CD4-positive, alpha-beta memory T cell (primary cell): ENCODE measurements around the gene RCN2. TPM values are rescaled to one million over a fixed set of nuclear protein-coding genes. Genes with fewer than 3 reads are reported as not detected.

Experiments used
- CTCF ChIA-PET: fragments of 350-600 bp; sonication (Branson Sonifier 250); formaldehyde crosslinking; loops from one replicate; lab custom pipeline; 2021; ENCODE audit warnings: inconsistent platforms; ENCODE audit not compliant: partially characterized antibody; lab: Charles Lee
- POLR2A ChIA-PET: fragments of 350-600 bp; sonication (Branson Sonifier 250); formaldehyde crosslinking; loops from one replicate; lab custom pipeline; 2021; ENCODE audit not compliant: partially characterized antibody; lab: Charles Lee
- DNase-seq, 5 donors: peaks; one replicate each; pipeline versions ENCODE4 v3.0.0 to v3.0.0-alpha.2; 2020 to 2022; ENCODE audit warnings: mixed read lengths in 1 of 5
- H3K27ac ChIP-seq: one replicate; pipeline ENCODE4 v1.7.0; 2013; ENCODE audit warnings: low read depth, low read length
- H3K27me3 ChIP-seq: 2 replicates; pipeline ENCODE4 v1.7.0; 2013; ENCODE audit warnings: mild to moderate bottlenecking, low read length, moderate library complexity; ENCODE audit not compliant: insufficient read depth
- H3K36me3 ChIP-seq: 2 replicates; pipeline ENCODE4 v1.7.0; 2013; ENCODE audit warnings: mild to moderate bottlenecking, low read length, moderate library complexity; ENCODE audit not compliant: insufficient read depth
- H3K4me1 ChIP-seq: 2 replicates; pipeline ENCODE4 v1.7.0; 2013; ENCODE audit warnings: mild to moderate bottlenecking, low read length, moderate library complexity; ENCODE audit not compliant: insufficient read depth
- H3K4me3 ChIP-seq, 2 donors: one replicate each; pipeline ENCODE4 v1.7.0; 2013; ENCODE audit warnings: low read length in 2 of 2, mild to moderate bottlenecking in 1 of 2
- H3K9me3 ChIP-seq, 2 donors: one replicate each; pipeline ENCODE4 v1.7.0; 2013; ENCODE audit warnings: low read length in 2 of 2, control low read depth in 1 of 2; ENCODE audit not compliant: control insufficient read depth in 1 of 2
- H3K27ac Mint-ChIP-seq, 7 donors: one replicate each; pipeline ENCODE4 v1.8.0; 2020 to 2021; ENCODE audit warnings: mixed read lengths in 7 of 7, mild to moderate bottlenecking in 6 of 7, inconsistent platforms in 3 of 7, moderate library complexity in 3 of 7
- H3K27me3 Mint-ChIP-seq, 2 donors: one replicate each; pipeline ENCODE4 v1.8.0; 2020 to 2021; ENCODE audit warnings: mixed read lengths in 2 of 2
- H3K36me3 Mint-ChIP-seq, 2 donors: one replicate each; pipeline ENCODE4 v1.8.0; 2020 to 2021; ENCODE audit warnings: mixed read lengths in 2 of 2, inconsistent platforms in 1 of 2, mild to moderate bottlenecking in 1 of 2
- H3K4me1 Mint-ChIP-seq, 4 donors: one replicate each; pipeline ENCODE4 v1.8.0; 2020 to 2021; ENCODE audit warnings: mixed read lengths in 4 of 4, mild to moderate bottlenecking in 1 of 4
- H3K4me3 Mint-ChIP-seq, 8 donors: one replicate each; pipeline ENCODE4 v1.8.0; 2020 to 2021; ENCODE audit warnings: mixed read lengths in 8 of 8, mild to moderate bottlenecking in 7 of 8, moderate library complexity in 6 of 8, inconsistent platforms in 3 of 8
- H3K9me3 Mint-ChIP-seq, 8 donors: one replicate each; pipeline ENCODE4 v1.8.0; 2020 to 2021; ENCODE audit warnings: mixed read lengths in 8 of 8, mild to moderate bottlenecking in 5 of 8, inconsistent platforms in 3 of 8, moderate library complexity in 1 of 8
- intact Hi-C: fragments of 100-400 bp; cut with micrococcal nuclease; formaldehyde crosslinking; loops from one replicate; pipeline ENCODE4 v1.15.1; 2023
- polyA plus RNA-seq, 2 donors: library from polyadenylated mRNA; unstranded; fragments of 300-500 nt; fragmentation: Illumina TruSeq; gene quantifications; one replicate each; pipeline ENCODE4 v1.2.3, GENCODE V29; 2021
- total RNA-seq, 2 experiments: library from RNA; stranded (reverse); gene quantifications; one replicate each; pipeline ENCODE4 v1.2.3, GENCODE V29; 2021

RCN2 gene
- total and polyA plus RNA-seq, 4 experiments from 2014 or later, result 28.4 to 46.5 (median 34.2) TPM

DNA sequence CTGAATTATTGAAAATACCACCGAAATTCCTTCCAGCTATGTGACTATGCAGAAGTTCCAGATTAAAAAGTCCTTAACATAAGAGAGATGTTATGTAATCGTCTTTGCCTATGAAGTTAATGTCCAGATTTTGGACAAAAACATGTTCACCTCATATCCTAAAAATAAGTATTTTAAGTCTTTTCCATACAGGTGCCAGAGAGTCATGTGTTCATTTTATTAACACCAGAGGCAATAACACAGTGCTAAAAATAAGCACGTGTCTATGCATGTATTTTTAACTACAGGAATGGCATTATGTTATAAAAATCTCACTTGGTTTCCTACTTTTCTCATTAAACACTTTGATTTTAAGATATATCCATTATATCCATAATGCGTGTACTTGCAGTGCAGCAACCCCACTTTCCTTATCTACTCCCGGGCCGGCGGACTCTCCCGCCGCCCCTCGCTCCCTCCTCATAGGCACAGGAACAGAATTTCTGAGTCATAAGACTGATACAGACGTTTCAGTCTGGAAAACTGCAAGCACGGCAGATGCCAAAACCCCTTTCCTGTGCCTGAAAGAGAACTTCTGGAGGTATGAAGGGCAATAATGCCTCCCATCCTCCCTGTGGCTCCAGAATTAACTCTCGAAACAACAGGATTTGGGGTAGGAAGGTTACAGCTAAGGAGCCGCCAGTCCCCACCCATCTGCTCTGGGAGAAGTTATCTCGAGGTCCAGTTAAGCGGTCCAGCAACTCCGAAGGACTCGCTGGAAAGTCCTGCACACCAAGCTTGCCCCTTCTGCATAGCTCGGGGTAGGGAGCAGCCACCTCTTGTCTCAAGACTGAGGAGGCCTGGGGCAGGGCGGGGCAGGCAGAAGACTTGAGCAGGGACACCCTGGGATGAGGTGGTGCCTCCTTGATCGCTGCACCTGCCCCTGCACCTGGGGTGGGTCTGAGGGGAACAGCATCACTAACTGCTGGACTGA, 41.1 kb downstream of the RCN2 start:
- no peaks in the 10 kb centered on the region for H3K9me3 ChIP-seq
- no peaks in the 10 kb centered on the region for H3K36me3 Mint-ChIP-seq
- ChIA-PET CTCF (interaction anchor here (0.8 to 7.3 kb wide), 27 partner anchors 11 to 571 kb away, joined by 3 to 65 read pairs (median 6); partner anchors contain the start of gene PSTPIP1), POLR2A (interaction anchor here (1.0 to 2.5 kb wide), 7 partner anchors 21 to 68 kb away, joined by 3 to 10 read pairs (median 7); no protein-coding TSS in a partner anchor)
- no peaks in the 10 kb centered on the region for H3K4me1 ChIP-seq
- H3K4me1 Mint-ChIP-seq, result peaks cover 4 to 13% (median 8%) of the 10 kb centered on the region in 4 donors
- DNase-seq, result no peak
- peaks cover 0 to 1% (median 0%) of the 10 kb centered on the region in 8 donors for H3K9me3 Mint-ChIP-seq
- no peak overlapping the region for H3K27ac ChIP-seq
- no peaks in the 10 kb centered on the region for H3K27me3 Mint-ChIP-seq
- H3K4me3 Mint-ChIP-seq, result no peak overlapping the region
- H3K27ac Mint-ChIP-seq, result no peak overlapping the region
- intact Hi-C loops, result loop anchor here (2.0 to 5.0 kb wide), 3 partner anchors 24 to 145 kb away; no protein-coding TSS in a partner anchor
- no peak overlapping the region for H3K4me3 ChIP-seq
- no peaks in the 10 kb centered on the region for H3K27me3 ChIP-seq
- no peaks in the 10 kb centered on the region for H3K36me3 ChIP-seq

DNA sequence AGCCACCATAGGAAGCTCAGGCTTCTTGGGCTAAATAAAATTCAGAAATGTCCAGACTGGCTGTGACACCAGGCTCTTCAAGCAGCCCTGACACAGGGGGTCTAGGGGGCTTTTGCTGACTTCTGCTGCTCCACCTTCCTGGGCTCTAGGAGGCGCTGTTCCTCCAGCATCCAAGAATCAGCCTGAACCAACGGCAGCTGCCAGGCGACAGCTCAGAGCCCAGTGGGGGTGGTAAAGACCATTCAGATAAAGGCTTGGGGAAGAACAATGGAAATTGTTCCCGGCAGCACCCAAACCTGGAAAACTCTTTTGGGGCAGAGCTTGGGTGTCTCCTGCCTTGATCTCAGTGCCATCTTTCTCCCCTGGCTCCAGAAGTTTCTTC, 41.8 kb downstream of the RCN2 start:
- no peaks in the 10 kb centered on the region for H3K27me3 ChIP-seq
- intact Hi-C loops, result loop anchor here (2.0 to 5.0 kb wide), 3 partner anchors 23 to 144 kb away; no protein-coding TSS in a partner anchor
- no peak overlapping the region for H3K27ac ChIP-seq
- Mint-ChIP-seq H3K4me1 (peaks cover 4 to 13% (median 8%) of the 10 kb centered on the region in 4 donors), H3K4me3 (no peak overlapping the region), H3K9me3 (peaks cover 0 to 4% (median 0%) of the 10 kb centered on the region in 8 donors), H3K27me3 (no peaks in the 10 kb centered on the region), H3K36me3 (no peaks in the 10 kb centered on the region), H3K27ac (peak overlapping the region in 2 of 7 donors; percentile 29 to 41)
- POLR2A ChIA-PET, result interaction anchor here (1.0 to 2.5 kb wide), 7 partner anchors 21 to 67 kb away, joined by 3 to 10 read pairs (median 7); no protein-coding TSS in a partner anchor
- no peaks in the 10 kb centered on the region for H3K9me3 ChIP-seq
- no peaks in the 10 kb centered on the region for H3K36me3 ChIP-seq
- DNase-seq, result peak; percentile 50 to 67 (median 61)
- CTCF ChIA-PET, result interaction anchor here (0.7 to 7.3 kb wide), 31 partner anchors 10 to 570 kb away, joined by 3 to 65 read pairs (median 5); partner anchors contain the start of gene PSTPIP1
- H3K4me1 ChIP-seq, result no peaks in the 10 kb centered on the region
- no peak overlapping the region for H3K4me3 ChIP-seq

DNA sequence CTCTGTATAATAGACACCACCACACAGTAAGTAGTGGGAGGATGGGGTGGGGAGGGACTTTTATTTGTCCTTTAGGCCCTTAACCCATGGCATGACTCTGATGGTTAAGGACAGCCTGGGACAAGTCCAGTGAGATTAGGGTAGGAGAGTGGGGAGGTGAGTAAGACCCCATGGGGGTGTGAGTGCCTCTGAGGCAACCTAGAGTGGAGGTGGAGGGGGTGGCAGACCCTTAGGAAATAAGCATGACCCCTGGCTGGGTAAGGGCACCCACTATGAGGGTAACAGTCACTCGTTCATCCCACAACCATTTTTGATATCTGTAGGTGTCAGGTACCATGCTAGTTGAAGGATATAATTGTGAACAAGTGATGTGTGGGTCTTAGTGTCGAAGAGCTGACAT, 42.4 kb downstream of the RCN2 start:
- POLR2A ChIA-PET, result interaction anchor here (0.7 to 2.5 kb wide), 9 partner anchors 20 to 67 kb away, joined by 3 to 10 read pairs (median 5); no protein-coding TSS in a partner anchor

DNA sequence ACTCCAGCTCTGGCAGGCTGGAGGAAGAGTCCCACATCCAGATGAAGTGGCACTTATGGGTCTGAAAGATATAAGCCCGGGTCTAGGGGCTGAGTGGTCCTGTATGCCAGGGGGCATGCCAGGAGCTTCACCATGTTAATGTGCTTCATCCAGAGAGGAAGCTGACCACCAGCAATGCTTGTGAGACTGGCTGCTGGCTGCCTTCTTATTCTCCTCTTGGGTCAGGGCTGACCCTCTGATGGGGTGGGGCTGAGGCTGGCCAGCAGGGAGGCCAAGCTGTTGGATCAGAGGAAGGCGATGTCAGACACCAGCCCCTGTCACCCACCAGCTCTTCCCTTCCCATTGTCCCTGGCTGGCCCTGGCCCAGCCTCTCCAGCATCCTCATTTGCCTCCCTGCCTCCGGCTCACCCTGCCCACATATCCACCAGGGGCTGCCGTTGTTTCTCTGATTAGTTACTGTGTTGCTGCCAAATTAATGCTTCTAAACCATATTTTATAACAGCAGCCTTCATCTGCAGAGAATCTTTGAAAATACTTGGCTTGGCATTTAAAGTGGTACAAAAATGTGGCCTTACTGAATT, 43.0 kb downstream of the RCN2 start:
- H3K27me3 Mint-ChIP-seq, result no peaks in the 10 kb centered on the region
- Histone ChIP-seq H3K27me3 (no peaks in the 10 kb centered on the region), H3K36me3 (no peaks in the 10 kb centered on the region), H3K9me3 (no peaks in the 10 kb centered on the region), H3K4me1 (no peaks in the 10 kb centered on the region), H3K27ac (no peak overlapping the region), H3K4me3 (no peak overlapping the region)
- peaks cover 4 to 13% (median 8%) of the 10 kb centered on the region in 4 donors for H3K4me1 Mint-ChIP-seq
- no peak overlapping the region for H3K4me3 Mint-ChIP-seq
- DNase-seq, result no peak
- H3K27ac Mint-ChIP-seq, result peak overlapping the region in 2 of 7 donors; percentile 52
- intact Hi-C loops, result loop anchor here (5.0 kb wide), 1 partner anchor 143 kb away; no protein-coding TSS in a partner anchor
- ChIA-PET POLR2A (interaction anchor here (0.7 to 2.5 kb wide), 6 partner anchors 19 to 29 kb away, joined by 3 to 10 read pairs (median 4); no protein-coding TSS in a partner anchor), CTCF (interaction anchor here (1.0 to 7.3 kb wide), 16 partner anchors 13 to 569 kb away, joined by 3 to 65 read pairs (median 9); partner anchors contain the start of gene PSTPIP1)
- H3K9me3 Mint-ChIP-seq, result peaks cover 0 to 3% (median 0%) of the 10 kb centered on the region in 8 donors
- no peaks in the 10 kb centered on the region for H3K36me3 Mint-ChIP-seq

More for the DNA sequence above, 42.4 kb downstream of the RCN2 start:
- no peak overlapping the region for H3K4me3 ChIP-seq
- no peaks in the 10 kb centered on the region for H3K4me1 ChIP-seq
- CTCF ChIA-PET, result interaction anchor here (0.7 to 7.3 kb wide), 30 partner anchors 9 to 569 kb away, joined by 3 to 65 read pairs (median 6); partner anchors contain the start of gene PSTPIP1
- intact Hi-C loops, result loop anchor here (2.0 to 5.0 kb wide), 3 partner anchors 23 to 143 kb away; no protein-coding TSS in a partner anchor
- no peak overlapping the region for H3K27ac ChIP-seq
- Mint-ChIP-seq H3K4me3 (no peak overlapping the region), H3K27me3 (no peaks in the 10 kb centered on the region), H3K36me3 (no peaks in the 10 kb centered on the region), H3K27ac (peak overlapping the region in 2 of 7 donors; percentile 29 to 41), H3K9me3 (peaks cover 0 to 3% (median 0%) of the 10 kb centered on the region in 8 donors), H3K4me1 (peaks cover 4 to 13% (median 8%) of the 10 kb centered on the region in 4 donors)
- H3K9me3 ChIP-seq, result no peaks in the 10 kb centered on the region
- no peaks in the 10 kb centered on the region for H3K27me3 ChIP-seq
- H3K36me3 ChIP-seq, result no peaks in the 10 kb centered on the region
- no peak for DNase-seq

DNA sequence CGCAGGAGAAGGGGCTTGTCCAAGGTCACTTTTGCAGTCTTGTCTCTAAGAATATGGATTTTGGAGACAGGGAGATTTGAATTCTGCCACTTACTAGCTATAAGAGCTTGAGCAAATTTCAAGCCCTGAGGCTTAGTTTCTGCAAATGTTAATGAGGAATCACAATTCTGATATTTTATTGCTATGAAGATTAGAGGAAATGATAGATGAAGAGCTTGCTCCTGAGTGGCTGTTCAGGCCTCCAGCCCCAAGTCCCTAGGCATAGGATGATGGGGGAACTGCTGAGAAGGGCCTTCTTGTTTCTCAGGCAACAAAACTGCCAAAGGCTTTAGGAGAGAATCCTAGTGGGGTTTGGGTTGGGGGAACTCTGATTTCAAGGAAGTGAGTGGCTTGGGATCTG, 44.6 kb downstream of the RCN2 start:
- H3K36me3 ChIP-seq, result no peaks in the 10 kb centered on the region
- no peak overlapping the region for H3K4me3 ChIP-seq
- DNase-seq, result no peak
- no peak overlapping the region for H3K27ac ChIP-seq
- Mint-ChIP-seq H3K4me1 (peaks cover 4 to 13% (median 8%) of the 10 kb centered on the region in 4 donors), H3K36me3 (no peaks in the 10 kb centered on the region), H3K27me3 (no peaks in the 10 kb centered on the region), H3K27ac (peak overlapping the region in 1 of 7 donors; percentile 2), H3K9me3 (peaks cover 0 to 3% (median 0%) of the 10 kb centered on the region in 8 donors), H3K4me3 (no peak overlapping the region)
- ChIA-PET POLR2A (interaction anchor here (1.4 kb wide), 1 partner anchor 19 kb away, joined by 3 read pairs; the partner anchor contains the start of gene PSTPIP1), CTCF (interaction anchor here (0.7 to 7.3 kb wide), 6 partner anchors 12 to 567 kb away, joined by 3 to 65 read pairs (median 6); partner anchors contain the start of gene PSTPIP1)
- H3K4me1 ChIP-seq, result no peaks in the 10 kb centered on the region
- no peaks in the 10 kb centered on the region for H3K9me3 ChIP-seq
- intact Hi-C loops, result no loop called here
- H3K27me3 ChIP-seq, result no peaks in the 10 kb centered on the region

DNA sequence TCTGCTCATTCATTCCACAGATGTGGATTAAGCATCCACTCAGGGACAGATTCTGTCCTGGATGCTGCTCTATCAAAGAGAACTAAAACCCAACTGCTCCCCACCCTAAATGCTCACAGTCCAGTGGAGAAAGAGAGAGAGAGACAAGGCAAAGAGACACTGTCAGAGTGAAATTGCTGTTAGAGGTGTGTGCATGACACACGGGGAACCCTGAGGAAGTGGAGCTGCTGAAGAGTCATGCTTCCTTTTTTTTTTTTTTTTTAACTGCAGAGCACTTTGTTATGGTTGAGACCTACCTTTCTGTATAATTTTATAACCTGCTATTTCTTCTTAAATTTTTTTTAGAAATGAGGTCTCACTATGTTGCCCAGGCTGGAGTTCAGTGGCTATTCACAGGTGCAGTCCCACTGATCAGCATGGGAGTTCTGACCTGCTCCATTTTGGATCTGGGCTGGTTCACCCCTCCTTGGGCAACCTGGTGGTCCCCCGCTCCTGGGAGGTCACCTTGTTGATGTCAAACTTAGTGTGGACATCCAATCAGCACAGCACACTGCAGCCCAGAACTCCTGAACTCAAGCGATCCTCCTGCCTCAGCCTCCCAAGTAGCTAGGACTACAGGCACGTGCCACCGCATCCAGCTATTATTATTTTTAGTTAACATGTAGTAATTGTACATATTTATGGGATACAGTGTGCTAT, 45.2 kb downstream of the RCN2 start:
- no peaks in the 10 kb centered on the region for H3K36me3 Mint-ChIP-seq
- intact Hi-C loops, result no loop called here
- H3K9me3 Mint-ChIP-seq, result peaks cover 0 to 3% (median 0%) of the 10 kb centered on the region in 8 donors
- POLR2A ChIA-PET, result interaction anchor here (1.4 to 2.9 kb wide), 2 partner anchors 18 kb away, joined by 3 to 17 read pairs; partner anchors contain the start of gene PSTPIP1
- no peaks in the 10 kb centered on the region for H3K4me1 ChIP-seq
- no peak overlapping the region for H3K4me3 Mint-ChIP-seq
- H3K4me1 Mint-ChIP-seq, result peaks cover 4 to 13% (median 8%) of the 10 kb centered on the region in 4 donors
- H3K27me3 Mint-ChIP-seq, result no peaks in the 10 kb centered on the region
- CTCF ChIA-PET, result interaction anchor here (0.8 to 7.3 kb wide), 5 partner anchors 11 to 566 kb away, joined by 3 to 65 read pairs (median 9); partner anchors contain the start of gene PSTPIP1
- no peak overlapping the region for H3K4me3 ChIP-seq
- H3K27ac ChIP-seq, result no peak overlapping the region
- H3K9me3 ChIP-seq, result no peaks in the 10 kb centered on the region
- DNase-seq, result no peak
- no peaks in the 10 kb centered on the region for H3K27me3 ChIP-seq
- no peaks in the 10 kb centered on the region for H3K36me3 ChIP-seq
- peak overlapping the region in 2 of 7 donors; percentile 2 to 84 for H3K27ac Mint-ChIP-seq
